ENCODE results near the gene BCL2L2.
"Not testable (repeated sequence)": the region's sequence is repeated elsewhere in the genome, so short reads cannot be mapped to it uniquely, and the experiment has no call there.

BCL2L2 gene

GRCh38 chr14:23322568-23323517 is 16.2 kb downstream of the BCL2L2 start:
- no peak for DNase-seq (ENCODE audit: extremely low read depth in 1 of 2, low read depth in 1 of 2)

- no peak for DNase-seq (ENCODE audit: extremely low read depth in 1 of 2, low read depth in 1 of 2)
These were observed 17.3 kb downstream of the BCL2L2 start for GRCh38 chr14:23323838-23324454.

GRCh38 chr14:23324455-23324846 is 17.8 kb downstream of the BCL2L2 start:
- no peak for DNase-seq (ENCODE audit: extremely low read depth in 1 of 2, low read depth in 1 of 2)

GRCh38 chr14:23324993-23325392 is 18.4 kb downstream of the BCL2L2 start:
- no peak for DNase-seq (ENCODE audit: extremely low read depth in 1 of 2, low read depth in 1 of 2)

- not testable (repeated sequence) for DNase-seq (ENCODE audit: extremely low read depth in 1 of 2, low read depth in 1 of 2)
These were observed 19.1 kb downstream of the BCL2L2 start for GRCh38 chr14:23325746-23326145.

GRCh38 chr14:23326491-23327332 is 20.1 kb downstream of the BCL2L2 start:
- no peak for DNase-seq (ENCODE audit: extremely low read depth in 1 of 2, low read depth in 1 of 2)

GRCh38 chr14:23327947-23328744 is 21.5 kb downstream of the BCL2L2 start:
- peak; percentile 35 to 45 for DNase-seq (ENCODE audit: extremely low read depth in 1 of 2, low read depth in 1 of 2)

GRCh38 chr14:23335623-23336022 is 29.0 kb downstream of the BCL2L2 start:
- DNase-seq (ENCODE audit: extremely low read depth in 1 of 2, low read depth in 1 of 2), result no peak

GRCh38 chr14:23339506-23340268 is 33.1 kb downstream of the BCL2L2 start:
- DNase-seq (ENCODE audit: extremely low read depth in 1 of 2, low read depth in 1 of 2), result no peak

- DNase-seq (ENCODE audit: extremely low read depth in 1 of 2, low read depth in 1 of 2), result no peak
These were observed 37.8 kb downstream of the BCL2L2 start for GRCh38 chr14:23344481-23344880.

- no peak for DNase-seq (ENCODE audit: extremely low read depth in 1 of 2, low read depth in 1 of 2)
These were observed 39.5 kb downstream of the BCL2L2 start for GRCh38 chr14:23345987-23346692.

- no peak for DNase-seq (ENCODE audit: extremely low read depth in 1 of 2, low read depth in 1 of 2)
These were observed 40.2 kb downstream of the BCL2L2 start for GRCh38 chr14:23346693-23347405.

- DNase-seq (ENCODE audit: extremely low read depth in 1 of 2, low read depth in 1 of 2), result no peak
These were observed 41.0 kb downstream of the BCL2L2 start for GRCh38 chr14:23347406-23348296.

GRCh38 chr14:23348297-23348655 is 41.6 kb downstream of the BCL2L2 start:
- no peak for DNase-seq (ENCODE audit: extremely low read depth in 1 of 2, low read depth in 1 of 2)

- no peak for DNase-seq (ENCODE audit: extremely low read depth in 1 of 2, low read depth in 1 of 2)
These were observed 42.7 kb downstream of the BCL2L2 start for GRCh38 chr14:23349156-23349845.

GRCh38 chr14:23351681-23352505 is 45.3 kb downstream of the BCL2L2 start:
- no peak for DNase-seq (ENCODE audit: extremely low read depth in 1 of 2, low read depth in 1 of 2)

Measured in activated CD8-positive, alpha-beta memory T cell treated with anti-CD3 and anti-CD28 coated beads for 1 hour (primary cell).